K562 (cell line): ENCODE data around the gene R3HDM2. TPM values are rescaled to one million over a fixed set of nuclear protein-coding genes. Genes with fewer than 3 reads are reported as not detected.

ENCODE experiments used
- ATAC-seq: fragments of 200-7000 bp; cut with Tn5 transposase; 3 replicates; pipeline ENCODE4 v1.9.1; 2020; ENCODE audit warnings: moderate library complexity
- BruUV-seq: library from RNA; stranded (reverse); fragments of 400-500 nt; replicated peaks from 2 replicates; lab custom pipeline; 2021; lab: Mats Ljungman, UMichigan
- CTCF ChIA-PET: fragments of 300-600 bp; formaldehyde crosslinking; extraction: SDS; loops from one replicate; lab custom pipeline; 2021; ENCODE audit warnings: low intra/inter-chr PET ratio; lab: Yijun Ruan, JAX
- POLR2A ChIA-PET: fragments of 300-600, 350-650 bp; sonication (Branson Sonifier 250); formaldehyde crosslinking; extraction: SDS; loops from one replicate; lab custom pipeline; 2021; ENCODE audit warnings: antibody characterized with exemption, inconsistent platforms; lab: Yijun Ruan, JAX
- DNase-seq, 4 experiments: peaks; one replicate each; pipeline versions ENCODE4 v3.0.0 to v3.0.0-alpha.2; 2011 to 2018; ENCODE audit warnings: low spot score in 3 of 4, mixed read lengths in 3 of 4; ENCODE audit errors: extremely low read depth in 1 of 4
- FAIRE-seq: peaks from 2 replicates; lab custom pipeline; 2011; peaks lifted over from hg19 to GRCh38; lab: Jason Lieb, UNC
- H2AFZ ChIP-seq: 2 replicates; pipeline ENCODE4 v1.6.0; 2011; ENCODE audit warnings: low read depth, low read length, control low read depth, inconsistent platforms
- H3K27ac ChIP-seq: fragments of 200-600 bp; 3 replicates; pipeline ENCODE4 v1.8.0; 2011; ENCODE audit warnings: low read depth, mild to moderate bottlenecking, control low read depth, inconsistent platforms, low read length, moderate library complexity, mixed read lengths; ENCODE audit errors: extremely low read depth
- H3K27me3 ChIP-seq, 2 experiments: fragments of 300-600 bp in 1 of 2; 2 replicates in 1 of 2; 3 replicates in 1 of 2; pipeline versions ENCODE4 v1.6.0 to v1.8.0; 2011; ENCODE audit warnings: inconsistent platforms in 2 of 2, low read length in 2 of 2, mild to moderate bottlenecking in 1 of 2, mixed read lengths in 1 of 2, moderate library complexity in 1 of 2; ENCODE audit not compliant: control insufficient read depth in 2 of 2, insufficient read depth in 2 of 2
- H3K36me3 ChIP-seq: fragments of 300-600 bp; 3 replicates; pipeline ENCODE4 v1.8.0; 2011; ENCODE audit warnings: mild to moderate bottlenecking, low read length, inconsistent platforms; ENCODE audit not compliant: control insufficient read depth, insufficient read depth
- H3K4me1 ChIP-seq, 2 experiments: fragments of 200-600 bp in 1 of 2; replicated peaks in 1 of 2; 2 replicates in 1 of 2; 3 replicates in 1 of 2; pipeline versions ENCODE4 v1.5.1 to v1.8.0; 2011; ENCODE audit warnings: inconsistent platforms in 2 of 2, low read length in 2 of 2, mild to moderate bottlenecking in 1 of 2, mixed read lengths in 1 of 2, moderate library complexity in 1 of 2; ENCODE audit not compliant: control insufficient read depth in 2 of 2, insufficient read depth in 2 of 2
- H3K4me2 ChIP-seq: 2 replicates; pipeline ENCODE4 v1.6.1; 2011; ENCODE audit warnings: low read length, control low read depth, inconsistent platforms, mixed read lengths; ENCODE audit not compliant: insufficient read depth
- H3K4me3 ChIP-seq: fragments of 200-600 bp; sonication (generic), shearing (Covaris generic); 2 replicates; pipeline ENCODE4 v1.5.1; 2016; ENCODE audit warnings: control low read depth, inconsistent platforms
- H3K79me2 ChIP-seq: fragments of 200-600 bp; 3 replicates; pipeline ENCODE4 v1.8.0; 2011; ENCODE audit warnings: low read length, inconsistent platforms; ENCODE audit not compliant: control insufficient read depth, insufficient read depth
- H3K9ac ChIP-seq, 2 experiments: 2 replicates each; pipeline versions ENCODE4 v1.6.0 to v1.6.1; 2011; ENCODE audit warnings: low read depth in 2 of 2, low read length in 2 of 2, control low read depth in 1 of 2, inconsistent platforms in 1 of 2, mild to moderate bottlenecking in 1 of 2, mixed read lengths in 1 of 2; ENCODE audit not compliant: insufficient read depth in 1 of 2
- H3K9me1 ChIP-seq: one replicate; pipeline ENCODE4 v1.6.0; 2011; ENCODE audit warnings: inconsistent platforms, mild to moderate bottlenecking, low read length, moderate library complexity; ENCODE audit not compliant: control insufficient read depth, insufficient read depth
- H3K9me3 ChIP-seq: replicated peaks from 2 replicates; pipeline ENCODE4 v1.5.1; 2011; ENCODE audit warnings: low read depth, low read length, inconsistent platforms; ENCODE audit not compliant: control insufficient read depth, insufficient read depth
- H4K20me1 ChIP-seq: replicated peaks from 2 replicates; pipeline ENCODE4 v1.6.1; 2011; ENCODE audit warnings: low read length, inconsistent platforms, mixed read lengths; ENCODE audit not compliant: control insufficient read depth, insufficient read depth
- TCF15 ChIP-seq: fragments of 250-450 bp; sonication (Bioruptor Pico); IDR thresholded peaks from 2 replicates; pipeline ENCODE4 v1.8.0; 2022; ENCODE audit warnings: moderate library complexity, mild to moderate bottlenecking, inconsistent platforms
- ZBTB1 ChIP-seq: sonication (generic); formaldehyde crosslinking; IDR thresholded peaks from 2 replicates; pipeline ENCODE4 v1.8.1; 2023; ENCODE audit warnings: missing genetic modification reagents, low read depth, mild to moderate bottlenecking, borderline replicate concordance
- ZNF174 ChIP-seq: fragments of 250-450 bp; sonication (Bioruptor Pico); IDR thresholded peaks from 2 replicates; pipeline ENCODE4 v1.4.0; 2020; ENCODE audit warnings: mild to moderate bottlenecking
- ZNF324 ChIP-seq: fragments of 250-450 bp; sonication (Bioruptor Pico); IDR thresholded peaks from 2 replicates; pipeline ENCODE4 v1.4.0; 2020; ENCODE audit warnings: mild to moderate bottlenecking
- ZNF512 ChIP-seq: IDR thresholded peaks from 2 replicates; pipeline ENCODE4 v1.6.1; 2016; ENCODE audit warnings: missing genetic modification characterization, missing compliant biosample characterization
- WGBS: fragments of 100-300 bp; shearing (Covaris generic); methylation state at CpG from one replicate; pipeline ENCODE4 v1.1.6; 2016; ENCODE audit warnings: low coverage, mixed read lengths; ENCODE audit not compliant: insufficient coverage; ENCODE audit errors: missing lambda C conversion rate; 5-methylcytosine and 5-hydroxymethylcytosine counted together
- in situ Hi-C: fragments of 300-500 bp; cut with MboI; formaldehyde crosslinking; loops from 4 replicates; pipeline ENCODE4 v1.15.0; 2018; ENCODE audit warnings: inconsistent platforms, mixed read lengths
- intact Hi-C: fragments of 100-400 bp; cut with micrococcal nuclease; formaldehyde crosslinking; loops from 2 replicates; pipeline ENCODE4 v1.14.2; 2022
- polyA plus RNA-seq, 8 experiments: library from polyadenylated mRNA; depleted of rRNA in 4 of 8; stranded (reverse) in 5 of 8; unstranded in 3 of 8; fragments of >200 nt; fragmentation: Nextera tagmentation in 2 of 8; fragmentation: Illumina TruSeq in 1 of 8; extraction: Ambion mirVana in 2 of 8; extraction: Trizol in 1 of 8; gene quantifications; 2 replicates each; pipeline versions ENCODE4 v1.2.1 to v1.2.3, GENCODE V29; 2011 to 2014; ENCODE audit warnings: inconsistent platforms in 1 of 8, missing spikeins in 1 of 8
- total RNA-seq, 7 experiments: library from RNA; depleted of rRNA in 6 of 7; stranded (reverse); fragments of >200 nt in 6 of 7; fragmentation: Illumina TruSeq in 2 of 7; extraction: Trizol in 2 of 7; gene quantifications; 2 replicates each; pipeline versions ENCODE4 v1.2.1 to v1.2.3, GENCODE V29; 2011 to 2021; ENCODE audit warnings: low replicate concordance in 1 of 7
- TF ChIP-seq, protein P1 (sequence below): sonication (generic); formaldehyde crosslinking; IDR thresholded peaks from 2 replicates; pipeline ENCODE4 v1.8.0; 2022; ENCODE audit warnings: mild to moderate bottlenecking, low read depth, missing genetic modification reagents

The R3HDM2 gene
- total and polyA plus RNA-seq, 9 of the 15 experiments (the other 6 are each of a cell fraction or from before 2014, with no cell fraction given): 3.3 to 18.8 (median 9.0) TPM

- TF ChIP-seq, protein P1, sequence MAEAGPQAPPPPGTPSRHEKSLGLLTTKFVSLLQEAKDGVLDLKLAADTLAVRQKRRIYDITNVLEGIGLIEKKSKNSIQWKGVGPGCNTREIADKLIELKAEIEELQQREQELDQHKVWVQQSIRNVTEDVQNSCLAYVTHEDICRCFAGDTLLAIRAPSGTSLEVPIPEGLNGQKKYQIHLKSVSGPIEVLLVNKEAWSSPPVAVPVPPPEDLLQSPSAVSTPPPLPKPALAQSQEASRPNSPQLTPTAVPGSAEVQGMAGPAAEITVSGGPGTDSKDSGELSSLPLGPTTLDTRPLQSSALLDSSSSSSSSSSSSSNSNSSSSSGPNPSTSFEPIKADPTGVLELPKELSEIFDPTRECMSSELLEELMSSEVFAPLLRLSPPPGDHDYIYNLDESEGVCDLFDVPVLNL (CRISPR knock-in tag): no peak
- TF ChIP-seq ZBTB1 (CRISPR knock-in tag) (no peak), TCF15 (no peak), ZNF324 (no peak), ZNF174 (CRISPR knock-in tag) (no peak), ZNF512 (no peak)
- TF ChIP-seq, all 486 proteins: peak for 0
- FAIRE-seq: no peak
- no peaks in the 10 kb centered on the region for H4K20me1 ChIP-seq
- no peak overlapping the region for H3K27ac ChIP-seq
- H3K4me1 ChIP-seq: peaks cover 0 to 9% of the 10 kb centered on the region in 2 experiments; a peak in 2 of 5 replicates
- in situ Hi-C loops: no loop called here
- no peaks in the 10 kb centered on the region for H3K9me3 ChIP-seq
- WGBS: 91% methylated on average over 2 of the region's 2 CpGs
- CTCF ChIA-PET: no interaction called here
- POLR2A ChIA-PET: interaction anchor here (1.7 kb wide), 1 partner anchor 20 kb away, joined by 6 read pairs; no protein-coding TSS in a partner anchor
- H2AFZ ChIP-seq: no peak overlapping the region
- no peak overlapping the region for H3K4me2 ChIP-seq
- no TSS peak for BruUV-seq
- H3K36me3 ChIP-seq: peaks cover 10% of the 10 kb centered on the region; the same call in 2 of the 3 replicates
- H3K4me3 ChIP-seq: no peak overlapping the region
- H3K79me2 ChIP-seq: no peaks in the 10 kb centered on the region
- H3K9ac ChIP-seq: no peak overlapping the region; a peak in 1 of 4 replicates
- H3K27me3 ChIP-seq: no peaks in the 10 kb centered on the region
- no peaks in the 10 kb centered on the region for H3K9me1 ChIP-seq
- no peak for ATAC-seq
- no peak for DNase-seq
- intact Hi-C loops: no loop called here
Observed at GRCh38 chr12:57390174-57390573, 40.7 kb downstream of the R3HDM2 start.
